CD14-positive monocyte (primary cell): ENCODE data around the gene ZFP3. TPM values are rescaled to one million over a fixed set of nuclear protein-coding genes. Genes with fewer than 3 reads are reported as not detected.

Source experiments
- DNase-seq, 3 donors: peaks; one replicate each; pipeline ENCODE4 v3.0.0-alpha.2; 2011 to 2022
- H2AFZ ChIP-seq: 2 replicates; pipeline ENCODE4 v1.6.0; 2012; ENCODE audit warnings: mild to moderate bottlenecking, low read depth, low read length, inconsistent platforms; ENCODE audit not compliant: insufficient read depth, poor library complexity, severe bottlenecking
- H3K27ac ChIP-seq, 2 donors: 1 replicate in 1 of 2; 2 replicates in 1 of 2; pipeline ENCODE4 v1.5.1; 2012 to 2013; ENCODE audit warnings: low read length in 2 of 2, control low read depth in 1 of 2, inconsistent platforms in 1 of 2, low read depth in 1 of 2, mild to moderate bottlenecking in 1 of 2
- H3K27me3 ChIP-seq, 2 donors: one replicate each; pipeline versions ENCODE4 v1.6.0 to v1.6.1; 2011 to 2013; ENCODE audit warnings: low read length in 2 of 2; ENCODE audit not compliant: control insufficient read depth in 2 of 2, insufficient read depth in 2 of 2
- H3K36me3 ChIP-seq, 2 donors: replicated peaks in 1 of 2; 1 replicate in 1 of 2; 2 replicates in 1 of 2; pipeline versions ENCODE4 v1.5.1 to v1.6.1; 2012 to 2013; ENCODE audit warnings: low read length in 2 of 2, control low read depth in 1 of 2, inconsistent platforms in 1 of 2, mild to moderate bottlenecking in 1 of 2; ENCODE audit not compliant: insufficient read depth in 2 of 2, control insufficient read depth in 1 of 2
- H3K4me1 ChIP-seq, 2 donors: 1 replicate in 1 of 2; 2 replicates in 1 of 2; pipeline versions ENCODE4 v1.5.1 to v1.6.1; 2012 to 2013; ENCODE audit warnings: low read length in 2 of 2, control low read depth in 1 of 2, inconsistent platforms in 1 of 2, mild to moderate bottlenecking in 1 of 2, moderate library complexity in 1 of 2; ENCODE audit not compliant: insufficient read depth in 2 of 2, control insufficient read depth in 1 of 2
- H3K4me2 ChIP-seq: replicated peaks from 2 replicates; pipeline ENCODE3; 2012; ENCODE audit warnings: low read length, moderate library complexity, mild to moderate bottlenecking; ENCODE audit not compliant: poor library complexity, severe bottlenecking; ENCODE audit errors: extremely low read depth
- H3K4me3 ChIP-seq, 3 experiments: fragments of 200-600 bp in 1 of 3; sonication (generic) in 1 of 3; replicated peaks in 1 of 3; 1 replicate in 2 of 3; 2 replicates in 1 of 3; pipeline ENCODE4 v1.5.1; 2011 to 2013; ENCODE audit warnings: low read length in 3 of 3, mild to moderate bottlenecking in 3 of 3, control low read depth in 2 of 3, low read depth in 2 of 3, inconsistent platforms in 1 of 3, moderate library complexity in 1 of 3
- H3K79me2 ChIP-seq: 2 replicates; pipeline ENCODE4 v1.6.0; 2012; ENCODE audit warnings: mild to moderate bottlenecking, control low read depth, inconsistent platforms, low read length, moderate library complexity; ENCODE audit not compliant: insufficient read depth
- H3K9ac ChIP-seq: 2 replicates; pipeline ENCODE4 v1.6.0; 2017; ENCODE audit warnings: low read length, mild to moderate bottlenecking; ENCODE audit not compliant: insufficient read depth, poor library complexity, severe bottlenecking
- H3K9me3 ChIP-seq, 2 donors: replicated peaks in 1 of 2; 1 replicate in 1 of 2; 2 replicates in 1 of 2; pipeline versions ENCODE4 v1.5.1 to v1.6.1; 2012 to 2013; ENCODE audit warnings: low read length in 2 of 2, control low read depth in 1 of 2; ENCODE audit not compliant: control insufficient read depth in 1 of 2, insufficient read depth in 1 of 2
- H4K20me1 ChIP-seq: 2 replicates; pipeline ENCODE4 v1.6.0; 2012; ENCODE audit warnings: mild to moderate bottlenecking, low read length, control low read depth, moderate library complexity; ENCODE audit not compliant: insufficient read depth
- H3K27ac Mint-ChIP-seq, 7 donors: one replicate each; pipeline ENCODE4 v1.8.0; 2020; ENCODE audit warnings: mild to moderate bottlenecking in 7 of 7, mixed read lengths in 7 of 7, moderate library complexity in 6 of 7, inconsistent platforms in 2 of 7
- H3K27me3 Mint-ChIP-seq, 3 donors: one replicate each; pipeline ENCODE4 v1.8.0; 2021 to 2022; ENCODE audit warnings: low read depth in 3 of 3, mild to moderate bottlenecking in 3 of 3, mixed read lengths in 3 of 3, moderate library complexity in 3 of 3, inconsistent platforms in 1 of 3
- H3K36me3 Mint-ChIP-seq, 2 donors: one replicate each; pipeline ENCODE4 v1.8.0; 2020; ENCODE audit warnings: mixed read lengths in 2 of 2, inconsistent platforms in 1 of 2, mild to moderate bottlenecking in 1 of 2
- H3K4me1 Mint-ChIP-seq: one replicate; pipeline ENCODE4 v1.8.0; 2020; ENCODE audit warnings: mild to moderate bottlenecking, mixed read lengths
- H3K4me3 Mint-ChIP-seq, 2 donors: one replicate each; pipeline ENCODE4 v1.8.0; 2020; ENCODE audit warnings: mild to moderate bottlenecking in 2 of 2, mixed read lengths in 2 of 2, moderate library complexity in 1 of 2
- H3K9me3 Mint-ChIP-seq, 7 donors: one replicate each; pipeline ENCODE4 v1.8.0; 2020 to 2022; ENCODE audit warnings: mixed read lengths in 7 of 7, mild to moderate bottlenecking in 6 of 7, moderate library complexity in 6 of 7, inconsistent platforms in 2 of 7
- WGBS: methylation state at CpG from one replicate; pipeline ENCODE4 v1.1.5; 2013; ENCODE audit warnings: missing lambda C conversion rate; ENCODE audit not compliant: insufficient coverage; 5-methylcytosine and 5-hydroxymethylcytosine counted together
- intact Hi-C, 2 donors: fragments of 100-400 bp; cut with micrococcal nuclease; formaldehyde crosslinking; loops; one replicate each; pipeline versions ENCODE4 v1.15.0 to v1.15.1; 2023
- polyA plus RNA-seq, 3 donors: library from polyadenylated mRNA; depleted of rRNA in 1 of 3; unstranded in 2 of 3; stranded (reverse) in 1 of 3; fragments of 300-500 nt in 2 of 3; fragments of >200 nt in 1 of 3; fragmentation: Illumina TruSeq in 2 of 3; gene quantifications; 1 replicate in 2 of 3; 2 replicates in 1 of 3; pipeline ENCODE4 v1.2.3, GENCODE V29; 2012 to 2021
- TF ChIP-seq, protein P1 (sequence below): fragments of 200-600 bp; IDR thresholded peaks from one replicate; pipeline ENCODE4 v1.8.0; 2022; ENCODE audit warnings: antibody characterized with exemption, mild to moderate bottlenecking

The ZFP3 gene
- polyA plus RNA-seq, 3 donors = 0.39 to 1.9 (median 0.75) TPM

DNA sequence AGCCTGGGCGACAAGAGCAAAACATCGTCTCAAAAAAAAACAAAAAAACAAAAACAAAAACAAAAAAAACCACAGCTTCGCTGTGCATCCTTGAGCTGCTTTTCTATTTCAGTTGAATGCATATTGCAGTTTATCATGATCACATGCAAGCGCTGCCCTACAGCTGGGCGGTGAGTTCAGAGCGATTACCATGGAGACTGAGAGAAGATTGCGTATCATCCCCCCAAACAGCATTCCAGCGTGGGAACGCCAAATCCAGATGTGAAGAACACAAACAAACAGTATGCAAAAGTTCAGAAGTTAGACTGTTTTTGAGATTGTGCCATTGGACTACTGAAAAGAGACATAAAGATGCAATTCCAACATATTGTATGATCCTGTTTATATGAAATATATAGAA is 28.0 kb upstream of the ZFP3 start:
- no peaks in the 10 kb centered on the region for H3K4me1 ChIP-seq
- no peaks in the 10 kb centered on the region for H3K4me1 Mint-ChIP-seq
- TF ChIP-seq, protein P1, sequence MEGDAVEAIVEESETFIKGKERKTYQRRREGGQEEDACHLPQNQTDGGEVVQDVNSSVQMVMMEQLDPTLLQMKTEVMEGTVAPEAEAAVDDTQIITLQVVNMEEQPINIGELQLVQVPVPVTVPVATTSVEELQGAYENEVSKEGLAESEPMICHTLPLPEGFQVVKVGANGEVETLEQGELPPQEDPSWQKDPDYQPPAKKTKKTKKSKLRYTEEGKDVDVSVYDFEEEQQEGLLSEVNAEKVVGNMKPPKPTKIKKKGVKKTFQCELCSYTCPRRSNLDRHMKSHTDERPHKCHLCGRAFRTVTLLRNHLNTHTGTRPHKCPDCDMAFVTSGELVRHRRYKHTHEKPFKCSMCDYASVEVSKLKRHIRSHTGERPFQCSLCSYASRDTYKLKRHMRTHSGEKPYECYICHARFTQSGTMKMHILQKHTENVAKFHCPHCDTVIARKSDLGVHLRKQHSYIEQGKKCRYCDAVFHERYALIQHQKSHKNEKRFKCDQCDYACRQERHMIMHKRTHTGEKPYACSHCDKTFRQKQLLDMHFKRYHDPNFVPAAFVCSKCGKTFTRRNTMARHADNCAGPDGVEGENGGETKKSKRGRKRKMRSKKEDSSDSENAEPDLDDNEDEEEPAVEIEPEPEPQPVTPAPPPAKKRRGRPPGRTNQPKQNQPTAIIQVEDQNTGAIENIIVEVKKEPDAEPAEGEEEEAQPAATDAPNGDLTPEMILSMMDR = no peak
- no peak overlapping the region for H2AFZ ChIP-seq
- H3K27ac Mint-ChIP-seq = no peak overlapping the region
- no peaks in the 10 kb centered on the region for H3K9me3 ChIP-seq
- no peaks in the 10 kb centered on the region for H4K20me1 ChIP-seq
- no peaks in the 10 kb centered on the region for H3K79me2 ChIP-seq
- H3K27ac ChIP-seq = no peak overlapping the region
- H3K36me3 Mint-ChIP-seq = no peaks in the 10 kb centered on the region
- no peak overlapping the region for H3K4me2 ChIP-seq
- intact Hi-C loops = no loop called here
- H3K9me3 Mint-ChIP-seq = peaks cover 0 to 5% (median 2%) of the 10 kb centered on the region in 7 donors
- no peak overlapping the region for H3K4me3 ChIP-seq
- no peak overlapping the region for H3K4me3 Mint-ChIP-seq
- WGBS = 87% methylated on average over 3 of the region's 9 CpGs
- H3K27me3 Mint-ChIP-seq = peaks cover 6 to 15% (median 6%) of the 10 kb centered on the region in 3 donors
- H3K9ac ChIP-seq = no peak overlapping the region
- peaks cover 0 to 3% of the 10 kb centered on the region in 2 donors for H3K27me3 ChIP-seq
- H3K36me3 ChIP-seq = no peaks in the 10 kb centered on the region
- no peak for DNase-seq

DNA sequence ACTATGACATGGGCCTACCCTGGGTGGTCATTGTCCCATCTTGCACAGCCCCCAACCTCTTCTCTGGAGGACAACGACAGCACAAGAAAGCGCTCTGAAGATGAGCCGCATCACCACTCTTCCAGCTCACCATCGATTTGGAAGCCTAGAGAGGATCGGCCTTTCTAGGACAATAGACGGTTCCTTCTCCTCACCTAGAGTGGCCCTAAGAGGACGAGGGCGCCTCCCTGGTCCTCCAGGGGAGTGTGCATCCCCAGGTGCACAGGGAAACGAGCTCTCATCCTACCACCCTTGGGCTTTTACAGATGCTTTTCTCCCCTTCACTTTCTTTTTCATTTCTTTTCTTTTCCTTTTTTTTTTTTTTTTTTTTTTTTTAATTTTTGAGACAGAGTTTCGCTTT is 22.7 kb upstream of the ZFP3 start:
- 92% methylated on average over 6 of the region's 10 CpGs for WGBS
- H3K4me1 ChIP-seq = no peaks in the 10 kb centered on the region
- H3K27ac ChIP-seq = no peak overlapping the region
- H3K36me3 Mint-ChIP-seq = no peaks in the 10 kb centered on the region
- H3K4me3 Mint-ChIP-seq = no peak overlapping the region
- no peaks in the 10 kb centered on the region for H3K36me3 ChIP-seq
- peaks cover 0 to 7% (median 0%) of the 10 kb centered on the region in 7 donors for H3K9me3 Mint-ChIP-seq
- TF ChIP-seq, protein P1 = no peak
- no peak overlapping the region for H3K4me3 ChIP-seq
- intact Hi-C loops = no loop called here
- no peak overlapping the region for H3K27ac Mint-ChIP-seq
- H3K9ac ChIP-seq = no peak overlapping the region
- peaks cover 4 to 21% (median 17%) of the 10 kb centered on the region in 3 donors for H3K27me3 Mint-ChIP-seq
- no peaks in the 10 kb centered on the region for H3K9me3 ChIP-seq
- H2AFZ ChIP-seq = no peak overlapping the region
- peaks cover 0 to 3% of the 10 kb centered on the region in 2 donors for H3K27me3 ChIP-seq
- no peaks in the 10 kb centered on the region for H3K79me2 ChIP-seq
- no peak overlapping the region for H3K4me2 ChIP-seq
- no peaks in the 10 kb centered on the region for H3K4me1 Mint-ChIP-seq
- no peaks in the 10 kb centered on the region for H4K20me1 ChIP-seq
- no peak for DNase-seq
